SJSA1 (cell line): Measurements from ENCODE around the gene HENMT1. TPM values are rescaled to one million over a fixed set of nuclear protein-coding genes. Genes with fewer than 3 reads are reported as not detected.

Experiments used
- DNase-seq, 2 experiments: peaks; one replicate each; pipeline ENCODE4 v3.0.0-alpha.2; 2015 to 2020; ENCODE audit warnings: low spot score in 2 of 2, low read depth in 1 of 2
- H3K27ac ChIP-seq: fragments of 250-450 bp; sonication (Bioruptor Pico); 2 replicates; pipeline ENCODE4 v1.5.1; 2020; ENCODE audit warnings: mild to moderate bottlenecking, moderate library complexity
- H3K27me3 ChIP-seq: fragments of 250-450 bp; sonication (Bioruptor Pico); replicated peaks from 2 replicates; pipeline ENCODE4 v1.5.1; 2020; ENCODE audit warnings: mild to moderate bottlenecking, moderate library complexity
- H3K36me3 ChIP-seq: fragments of 250-450 bp; sonication (Bioruptor Pico); 2 replicates; pipeline ENCODE4 v1.5.1; 2020; ENCODE audit warnings: mild to moderate bottlenecking
- H3K4me1 ChIP-seq: fragments of 250-450 bp; sonication (Bioruptor Pico); replicated peaks from 2 replicates; pipeline ENCODE4 v1.6.1; 2021; ENCODE audit warnings: mild to moderate bottlenecking
- H3K4me3 ChIP-seq: fragments of 250-450 bp; sonication (Bioruptor Pico); 2 replicates; pipeline ENCODE4 v1.5.1; 2020; ENCODE audit warnings: mild to moderate bottlenecking
- H3K9me3 ChIP-seq: fragments of 250-450 bp; sonication (Bioruptor Pico); replicated peaks from 2 replicates; pipeline ENCODE4 v1.5.1; 2020; ENCODE audit warnings: mild to moderate bottlenecking
- total RNA-seq: library from RNA; depleted of rRNA; stranded (reverse); fragments of >200 nt; shearing (Covaris generic); gene quantifications from 2 replicates; pipeline ENCODE4 v1.2.3, GENCODE V29; 2014

The HENMT1 gene
- total RNA-seq, 1 experiment from 2014 or later, result 0.58 TPM

DNA sequence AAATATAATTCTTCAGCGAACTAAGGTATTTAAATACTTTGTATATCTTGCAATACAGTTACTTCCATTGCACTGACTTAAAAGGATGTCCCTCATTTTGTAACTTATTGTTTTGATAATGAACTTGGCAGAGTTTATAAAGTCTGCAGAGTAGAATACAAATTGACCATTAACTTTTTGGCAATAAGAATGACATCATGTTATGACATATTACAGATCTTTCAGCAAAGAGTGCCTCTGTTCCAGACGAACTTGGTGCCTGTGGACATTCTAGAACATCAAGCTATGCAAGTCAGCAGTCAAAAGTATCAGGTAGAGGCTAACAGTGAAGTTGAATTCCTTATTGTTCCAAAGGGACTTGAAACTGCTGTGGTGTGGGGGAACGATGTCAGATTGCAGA lies 32.9 kb downstream of the HENMT1 start:
- Histone ChIP-seq H3K4me3 (no peak overlapping the region), H3K4me1 (no peaks in the 10 kb centered on the region), H3K36me3 (peaks cover 24% of the 10 kb centered on the region), H3K27me3 (no peaks in the 10 kb centered on the region), H3K9me3 (no peaks in the 10 kb centered on the region), H3K27ac (no peak overlapping the region)
- DNase-seq, result no peak

DNA sequence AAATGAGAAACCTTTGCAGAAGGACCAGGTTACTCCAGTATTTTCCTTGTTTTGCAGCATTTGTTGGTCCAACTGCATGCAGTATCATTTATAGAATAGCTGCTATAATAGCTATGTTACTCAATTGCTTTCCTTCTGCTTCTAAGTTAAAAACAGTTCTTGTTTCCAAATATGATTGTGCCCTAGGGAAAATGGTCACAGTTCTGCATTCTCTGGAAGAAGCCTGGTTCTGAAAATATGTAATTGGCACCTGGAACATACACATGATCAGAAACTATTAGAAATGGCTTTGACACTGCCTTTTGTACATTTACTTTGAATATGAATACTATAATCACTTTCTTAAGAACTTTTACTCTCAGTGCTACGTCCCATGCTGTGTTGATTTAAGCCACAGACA lies 33.6 kb downstream of the HENMT1 start:
- Histone ChIP-seq H3K9me3 (no peaks in the 10 kb centered on the region), H3K4me1 (no peaks in the 10 kb centered on the region), H3K36me3 (peaks cover 24% of the 10 kb centered on the region), H3K4me3 (no peak overlapping the region), H3K27ac (no peak overlapping the region), H3K27me3 (no peaks in the 10 kb centered on the region)
- DNase-seq, result no peak

DNA sequence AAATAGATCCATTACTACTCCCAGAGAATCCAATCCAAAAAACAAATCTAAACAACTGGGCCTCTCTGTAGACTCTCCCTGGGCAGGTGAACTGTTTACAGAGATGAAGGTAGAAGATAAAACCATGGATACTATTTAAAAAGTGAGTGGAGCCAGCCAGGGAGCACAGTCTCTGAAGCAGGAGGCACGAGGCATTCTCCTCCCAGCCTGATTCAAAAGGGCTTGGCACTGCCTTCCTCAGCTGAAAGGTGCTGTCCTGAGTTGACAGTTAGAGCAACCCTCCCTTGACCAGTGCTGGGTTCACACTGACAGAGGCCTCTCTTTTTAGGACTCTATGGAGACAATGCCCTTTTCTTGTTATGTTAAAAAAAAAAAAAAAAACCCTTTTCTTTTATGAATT lies 36.8 kb downstream of the HENMT1 start:
- Histone ChIP-seq H3K27ac (no peak overlapping the region), H3K36me3 (peaks cover 6% of the 10 kb centered on the region; the same call in 1 of the 2 replicates), H3K4me1 (no peaks in the 10 kb centered on the region), H3K4me3 (no peak overlapping the region), H3K9me3 (no peaks in the 10 kb centered on the region), H3K27me3 (no peaks in the 10 kb centered on the region)
- no peak for DNase-seq

DNA sequence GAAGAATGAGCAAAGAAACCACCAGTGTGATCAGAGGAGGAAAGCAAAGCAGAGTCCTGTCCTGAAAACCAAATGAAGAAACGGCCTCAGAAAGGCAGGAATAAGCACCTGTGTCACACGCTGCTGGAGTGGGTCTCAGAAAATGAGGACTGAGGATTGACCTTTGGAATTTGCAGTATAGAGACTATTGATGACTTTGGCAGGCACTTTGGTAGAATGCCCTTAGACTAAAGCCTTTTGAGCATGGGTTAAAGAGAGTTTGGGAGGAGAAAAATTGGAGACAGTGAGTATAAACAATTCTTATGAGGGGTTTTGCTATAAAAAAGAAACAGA lies 43.2 kb downstream of the HENMT1 start:
- Histone ChIP-seq H3K9me3 (no peaks in the 10 kb centered on the region), H3K27me3 (no peaks in the 10 kb centered on the region), H3K27ac (no peak overlapping the region), H3K36me3 (peaks cover 6% of the 10 kb centered on the region), H3K4me3 (no peak overlapping the region), H3K4me1 (no peaks in the 10 kb centered on the region)
- no peak for DNase-seq

- H3K27ac ChIP-seq, result no peak overlapping the region
- H3K4me1 ChIP-seq, result no peaks in the 10 kb centered on the region
- no peaks in the 10 kb centered on the region for H3K27me3 ChIP-seq
- H3K9me3 ChIP-seq, result no peaks in the 10 kb centered on the region
- peaks cover 9% of the 10 kb centered on the region for H3K36me3 ChIP-seq
- DNase-seq, result no peak
- H3K4me3 ChIP-seq, result no peak overlapping the region
Observed at GRCh38 chr1:108617008-108617723, 43.7 kb downstream of the HENMT1 start.

GRCh38 chr1:108615544-108615943 lies 45.3 kb downstream of the HENMT1 start:
- Histone ChIP-seq H3K9me3 (no peaks in the 10 kb centered on the region), H3K36me3 (peaks cover 11% of the 10 kb centered on the region), H3K4me3 (no peak overlapping the region), H3K27me3 (no peaks in the 10 kb centered on the region), H3K4me1 (no peaks in the 10 kb centered on the region), H3K27ac (no peak overlapping the region)
- DNase-seq, result no peak

DNA sequence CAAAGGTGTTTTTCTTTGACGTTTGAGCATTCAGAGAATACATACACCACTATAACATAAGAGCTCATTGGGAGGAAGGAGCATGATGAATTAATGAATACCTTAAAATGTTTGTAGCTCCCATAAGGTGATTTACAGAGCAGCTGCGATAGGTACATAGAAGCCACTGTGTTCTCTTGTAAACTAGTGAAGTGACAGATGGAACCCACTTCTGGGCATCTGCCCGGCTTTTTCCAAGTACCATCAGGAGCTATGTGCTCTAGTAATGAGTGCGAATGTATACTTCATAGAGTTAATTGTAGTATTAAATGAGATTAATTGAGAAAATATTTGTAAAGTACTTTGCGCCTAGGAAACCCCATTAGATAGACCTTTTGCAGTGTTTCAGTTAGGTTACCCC lies 48.4 kb downstream of the HENMT1 start:
- Histone ChIP-seq H3K9me3 (no peaks in the 10 kb centered on the region), H3K27me3 (no peaks in the 10 kb centered on the region), H3K36me3 (peaks cover 12% of the 10 kb centered on the region), H3K27ac (no peak overlapping the region), H3K4me1 (no peaks in the 10 kb centered on the region), H3K4me3 (no peak overlapping the region)
- no peak for DNase-seq

- Histone ChIP-seq H3K27me3 (no peaks in the 10 kb centered on the region), H3K36me3 (peaks cover 12% of the 10 kb centered on the region), H3K4me1 (no peaks in the 10 kb centered on the region), H3K27ac (no peak overlapping the region), H3K4me3 (no peak overlapping the region), H3K9me3 (no peaks in the 10 kb centered on the region)
- no peak for DNase-seq
Observed at GRCh38 chr1:108611984-108612383, 48.9 kb downstream of the HENMT1 start.

- Histone ChIP-seq H3K27ac (no peak overlapping the region), H3K27me3 (no peaks in the 10 kb centered on the region), H3K36me3 (peaks cover 12% of the 10 kb centered on the region), H3K9me3 (no peaks in the 10 kb centered on the region), H3K4me3 (no peak overlapping the region), H3K4me1 (no peaks in the 10 kb centered on the region)
- no peak for DNase-seq
Observed at GRCh38 chr1:108610073-108610472, 50.8 kb downstream of the HENMT1 start.

GRCh38 chr1:108609483-108610049 lies 51.3 kb downstream of the HENMT1 start:
- H3K9me3 ChIP-seq, result no peaks in the 10 kb centered on the region
- H3K4me1 ChIP-seq, result no peaks in the 10 kb centered on the region
- H3K4me3 ChIP-seq, result no peak overlapping the region
- H3K27ac ChIP-seq, result no peak overlapping the region
- DNase-seq, result no peak
- no peaks in the 10 kb centered on the region for H3K27me3 ChIP-seq
- H3K36me3 ChIP-seq, result peaks cover 9% of the 10 kb centered on the region

DNA sequence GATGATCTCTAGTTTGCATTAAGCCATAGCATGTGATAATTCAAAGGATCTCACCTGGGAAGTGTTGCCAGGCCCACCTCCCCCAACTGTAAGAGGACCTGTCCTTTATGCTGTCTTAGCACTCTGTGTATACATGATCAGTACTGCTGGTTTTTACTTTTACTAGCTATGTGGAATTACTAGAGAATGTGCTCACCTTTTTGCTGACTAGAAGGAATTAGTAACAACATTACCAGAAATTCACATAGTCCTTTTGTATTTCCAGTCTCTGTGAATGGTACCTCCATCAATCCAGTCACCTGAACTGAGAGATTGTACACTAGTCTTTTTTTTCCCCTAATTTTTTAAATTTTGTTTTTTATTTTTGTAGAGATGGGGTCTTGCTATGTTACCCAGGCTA lies 54.4 kb downstream of the HENMT1 start:
- H3K4me3 ChIP-seq, result no peak overlapping the region
- no peaks in the 10 kb centered on the region for H3K4me1 ChIP-seq
- no peak for DNase-seq
- H3K27ac ChIP-seq, result no peak overlapping the region
- no peaks in the 10 kb centered on the region for H3K27me3 ChIP-seq
- no peaks in the 10 kb centered on the region for H3K9me3 ChIP-seq
- H3K36me3 ChIP-seq, result peaks cover 10% of the 10 kb centered on the region; the same call in 1 of the 2 replicates

GRCh38 chr1:108605633-108606032 lies 55.3 kb downstream of the HENMT1 start:
- H3K4me3 ChIP-seq, result no peak overlapping the region
- peaks cover 15% of the 10 kb centered on the region; the same call in 1 of the 2 replicates for H3K36me3 ChIP-seq
- DNase-seq, result no peak
- H3K27ac ChIP-seq, result no peak overlapping the region
- no peaks in the 10 kb centered on the region for H3K4me1 ChIP-seq
- no peaks in the 10 kb centered on the region for H3K27me3 ChIP-seq
- H3K9me3 ChIP-seq, result no peaks in the 10 kb centered on the region

GRCh38 chr1:108601708-108602410 lies 59.0 kb downstream of the HENMT1 start:
- no peak overlapping the region for H3K27ac ChIP-seq
- no peaks in the 10 kb centered on the region for H3K27me3 ChIP-seq
- H3K4me3 ChIP-seq, result no peak overlapping the region
- DNase-seq, result no peak
- H3K9me3 ChIP-seq, result no peaks in the 10 kb centered on the region
- H3K36me3 ChIP-seq, result peaks cover 18% of the 10 kb centered on the region; the same call in 1 of the 2 replicates
- H3K4me1 ChIP-seq, result no peaks in the 10 kb centered on the region

DNA sequence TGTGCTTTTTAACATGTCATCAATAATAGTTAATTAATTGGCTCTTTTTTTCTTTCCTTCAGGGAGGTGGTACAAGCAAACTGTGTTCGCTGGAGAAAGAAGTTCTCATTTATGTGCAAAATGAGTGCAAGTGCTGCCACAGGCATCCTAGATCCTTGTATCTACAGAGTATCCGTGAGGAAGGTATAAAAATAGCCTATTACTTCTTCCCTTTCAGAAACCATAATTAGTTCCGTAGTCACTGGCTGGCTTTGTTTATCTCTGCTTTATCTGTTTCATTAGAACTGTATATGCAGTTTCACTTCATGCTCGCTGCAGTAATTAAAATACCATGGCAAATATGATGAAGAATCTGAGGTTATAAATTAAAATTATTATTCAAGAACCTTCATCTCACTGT lies 60.4 kb downstream of the HENMT1 start:
- DNase-seq, result no peak
- no peak overlapping the region for H3K4me3 ChIP-seq
- H3K27ac ChIP-seq, result no peak overlapping the region
- no peaks in the 10 kb centered on the region for H3K27me3 ChIP-seq
- no peaks in the 10 kb centered on the region for H3K4me1 ChIP-seq
- no peaks in the 10 kb centered on the region for H3K9me3 ChIP-seq
- H3K36me3 ChIP-seq, result peaks cover 18% of the 10 kb centered on the region; the same call in 1 of the 2 replicates
